ENCODE results near the gene PDGFC.
A peak's percentile ranks its signal among the peaks of the same experiment; 100 is the strongest.
"Not testable (repeated sequence)": the region's sequence is repeated elsewhere in the genome, so short reads cannot be mapped to it uniquely, and the experiment has no call there.

PDGFC gene

DNA sequence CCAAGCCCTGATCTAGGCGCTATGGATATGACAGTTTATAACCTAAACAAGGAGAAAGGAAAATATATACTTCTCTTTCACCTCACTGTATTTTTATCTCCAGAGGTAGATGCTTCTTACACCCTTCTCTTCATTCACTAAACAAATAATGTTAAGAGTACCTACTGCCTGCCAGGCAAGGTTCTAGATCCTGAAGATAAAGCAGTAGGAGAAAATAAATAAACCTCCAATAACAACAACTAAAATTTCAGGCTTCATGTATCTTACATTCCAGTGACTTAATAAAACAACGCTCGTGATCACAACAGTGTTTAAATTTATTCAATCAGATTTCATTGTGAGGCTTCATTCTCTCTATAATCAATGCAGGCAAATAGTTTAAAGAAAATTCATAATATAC lies 20.7 kb downstream of the PDGFC start:
- no peak for DNase-seq (ENCODE audit: low read depth in 2 of 2)

GRCh38 chr4:156950090-156950489 lies 21.5 kb downstream of the PDGFC start:
- no peak for DNase-seq (ENCODE audit: low read depth in 2 of 2)

DNA sequence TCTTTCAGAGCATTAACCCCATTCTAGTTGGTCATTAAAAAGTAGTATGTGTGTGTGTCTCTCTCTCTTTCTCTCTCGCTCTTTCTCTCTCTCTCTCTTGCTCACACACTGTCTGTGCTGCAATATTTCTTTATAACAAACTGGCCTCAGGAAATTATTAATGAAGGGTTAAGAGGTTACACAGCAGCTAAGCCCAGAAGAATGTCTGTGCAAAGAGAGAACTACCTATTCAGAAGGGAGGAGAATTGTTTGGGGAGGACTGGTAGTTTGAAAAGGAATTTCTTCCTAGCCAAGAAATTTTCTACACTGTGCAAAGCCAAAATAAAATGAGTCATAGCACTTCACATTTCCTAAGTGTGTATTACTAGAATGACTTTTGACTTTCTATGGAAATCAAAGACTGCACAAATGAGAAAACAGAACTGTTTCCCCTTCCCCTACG lies 22.2 kb downstream of the PDGFC start:
- peak; percentile 47 to 57 for DNase-seq (ENCODE audit: low read depth in 2 of 2)

- DNase-seq (ENCODE audit: low read depth in 2 of 2), result no peak
These were observed 22.9 kb downstream of the PDGFC start for GRCh38 chr4:156948738-156949137.

DNA sequence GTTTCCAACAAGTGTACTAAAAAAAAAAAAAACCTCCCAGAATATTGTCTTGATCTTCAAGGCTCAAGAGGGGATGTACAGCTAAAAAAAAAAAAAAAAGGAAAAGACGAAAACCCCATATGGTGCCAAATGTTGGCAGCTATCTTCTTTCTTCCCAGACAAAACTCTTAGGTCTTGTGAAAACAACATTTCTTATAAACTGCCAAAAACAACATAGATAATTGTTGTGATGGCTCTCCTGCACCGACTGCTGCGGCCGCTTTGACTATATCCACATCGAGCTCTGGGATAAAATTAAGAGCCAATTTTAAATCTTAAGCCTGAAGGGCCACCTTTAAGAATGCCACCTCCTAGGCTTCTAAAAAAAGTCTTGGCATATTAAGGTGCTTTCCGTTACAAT lies 23.5 kb downstream of the PDGFC start:
- DNase-seq (ENCODE audit: low read depth in 2 of 2), result no peak

DNA sequence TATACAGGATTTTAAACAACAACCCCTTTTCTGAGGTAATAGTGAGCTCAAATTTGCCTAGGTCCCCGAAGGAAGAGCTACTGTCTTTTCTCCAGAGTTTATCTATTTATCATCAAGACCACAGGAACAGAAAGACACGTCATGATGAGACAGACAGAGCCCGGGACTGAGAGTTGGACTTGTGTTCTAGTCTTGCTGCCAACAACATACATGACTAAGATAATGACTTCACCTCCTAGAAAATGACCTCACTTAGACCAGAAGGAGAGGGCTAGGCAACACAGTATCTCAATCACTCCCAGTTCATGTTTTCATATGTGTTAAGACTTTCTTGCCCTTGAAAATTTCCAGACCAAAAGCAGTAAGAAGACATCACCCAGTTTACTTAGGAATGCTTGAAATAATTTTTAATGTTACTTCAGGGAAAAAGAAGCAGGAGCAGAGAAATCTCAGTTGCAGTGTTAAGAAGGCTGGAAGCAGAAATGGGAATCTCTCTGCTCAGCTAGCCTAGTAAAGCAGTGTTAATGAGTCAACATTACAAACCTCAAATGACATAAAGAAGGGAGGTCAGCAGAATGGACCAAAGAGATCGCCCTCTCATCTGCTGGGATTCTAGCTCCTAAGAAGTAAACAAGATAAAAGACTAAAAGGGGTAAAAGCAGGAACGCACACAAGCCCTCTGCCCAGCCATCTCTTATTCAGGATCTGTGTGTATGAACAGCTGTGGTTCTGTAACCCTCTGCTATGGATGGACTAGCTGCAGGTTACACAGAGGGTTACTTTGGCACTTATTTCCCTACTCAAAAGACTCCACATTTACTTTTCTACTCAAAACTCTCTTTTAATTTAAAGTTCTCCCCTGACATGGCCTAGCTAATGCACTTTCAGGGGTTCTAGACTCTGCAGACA lies 24.8 kb downstream of the PDGFC start:
- DNase-seq (ENCODE audit: low read depth in 2 of 2), result peak; percentile 89

- no peak for DNase-seq (ENCODE audit: low read depth in 2 of 2)
These were observed 26.1 kb downstream of the PDGFC start for GRCh38 chr4:156945532-156945931.

GRCh38 chr4:156942991-156943390 lies 28.6 kb downstream of the PDGFC start:
- DNase-seq (ENCODE audit: low read depth in 2 of 2), result no peak

DNA sequence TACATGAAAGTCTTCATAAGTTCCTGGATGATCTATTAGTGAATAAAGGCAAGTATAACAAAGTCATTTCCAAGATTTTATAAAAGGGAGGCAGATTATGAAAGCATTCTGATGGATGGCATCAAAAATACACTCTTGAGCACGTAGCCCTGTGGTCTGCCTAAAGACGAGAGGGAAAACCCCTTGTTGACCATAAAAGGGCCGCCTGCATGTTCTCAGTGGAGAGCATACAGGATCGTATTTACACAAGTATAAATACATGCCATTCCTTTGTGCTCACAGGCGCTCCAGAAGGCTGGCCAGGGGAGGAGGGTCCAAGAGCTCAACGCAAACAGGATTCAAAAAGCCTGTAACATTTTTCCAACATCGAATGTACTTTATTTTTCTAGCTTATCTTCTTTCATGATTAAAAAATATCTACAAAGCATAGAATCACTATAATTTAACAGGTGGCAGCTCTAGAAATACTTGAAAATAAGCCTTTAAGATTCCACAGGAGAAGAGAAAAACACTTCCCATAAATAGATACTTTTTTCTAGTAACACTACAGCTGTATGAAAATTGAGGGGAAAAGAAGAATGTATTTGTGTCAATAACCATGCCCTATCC lies 29.6 kb downstream of the PDGFC start:
- peak; percentile 83 to 84 for DNase-seq (ENCODE audit: low read depth in 2 of 2)

- no peak for DNase-seq (ENCODE audit: low read depth in 2 of 2)
These were observed 31.8 kb downstream of the PDGFC start for GRCh38 chr4:156939801-156940200.

DNA sequence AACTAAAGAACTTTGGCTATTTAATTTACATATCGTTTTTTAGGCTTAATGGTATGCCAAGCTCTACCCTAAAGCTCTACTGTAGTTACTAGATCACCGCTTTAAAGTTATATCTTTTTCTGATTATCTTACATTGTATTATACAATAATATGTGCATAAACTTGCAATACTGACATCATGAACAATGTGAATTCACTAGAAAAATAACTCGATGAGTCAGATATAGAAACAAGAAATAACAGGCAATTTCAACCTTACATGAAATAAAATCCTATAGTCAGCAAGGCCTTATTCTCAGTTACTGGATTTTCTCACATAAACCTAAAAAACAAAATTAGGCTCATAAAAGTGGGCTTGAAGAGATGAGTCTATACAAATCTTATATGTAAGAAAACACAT lies 32.5 kb downstream of the PDGFC start:
- DNase-seq (ENCODE audit: low read depth in 2 of 2), result no peak

DNA sequence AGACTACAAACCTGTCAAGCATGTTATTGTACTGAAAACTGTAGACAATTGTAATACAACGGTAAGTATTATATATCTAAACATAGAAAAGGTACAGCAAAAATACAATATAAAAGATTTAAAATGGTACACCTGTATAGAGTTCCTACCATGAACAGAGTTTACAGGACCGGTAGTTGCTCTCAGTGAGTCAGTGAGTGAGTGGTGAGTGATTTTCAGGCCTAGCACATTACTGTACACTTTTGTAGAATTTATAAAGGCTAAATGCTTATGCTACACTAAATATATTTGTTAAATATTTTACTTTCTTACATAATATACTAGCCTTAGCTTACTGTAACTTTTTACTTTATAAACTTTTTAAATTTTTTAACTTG lies 37.4 kb downstream of the PDGFC start:
- no peak for DNase-seq (ENCODE audit: low read depth in 2 of 2)

DNA sequence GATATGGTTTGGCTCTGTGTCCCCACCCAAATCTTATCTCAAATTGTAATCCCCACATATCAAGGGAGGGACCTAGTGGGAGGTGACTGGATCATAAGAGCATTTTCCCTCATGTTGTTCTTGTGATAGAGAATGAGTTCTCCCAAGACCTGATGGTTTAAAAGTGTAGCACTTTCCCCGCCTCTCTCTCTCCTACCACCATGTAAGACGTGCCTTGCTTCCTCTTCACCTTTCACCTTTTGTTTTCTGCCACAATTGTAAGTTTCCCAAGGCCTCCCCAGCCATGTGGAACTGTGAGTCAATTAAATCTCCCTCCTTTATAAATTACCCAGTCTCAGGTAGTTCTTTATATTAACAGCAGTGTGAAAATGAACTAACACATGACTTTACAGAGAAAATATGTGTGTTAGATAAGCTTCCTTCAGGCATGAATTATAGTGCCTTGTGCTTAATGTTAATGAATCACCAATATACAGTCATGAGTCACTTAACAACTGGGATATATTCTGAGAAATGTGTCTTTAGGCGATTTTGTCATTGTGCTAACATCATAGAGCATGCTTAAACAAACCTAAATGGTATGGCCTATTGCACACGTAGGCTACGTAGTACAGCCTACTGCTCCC lies 37.9 kb downstream of the PDGFC start:
- DNase-seq (ENCODE audit: low read depth in 2 of 2), result peak; percentile 65 to 68

- DNase-seq (ENCODE audit: low read depth in 2 of 2), result not testable (repeated sequence)
These were observed 39.2 kb downstream of the PDGFC start for GRCh38 chr4:156932360-156932759.

DNA sequence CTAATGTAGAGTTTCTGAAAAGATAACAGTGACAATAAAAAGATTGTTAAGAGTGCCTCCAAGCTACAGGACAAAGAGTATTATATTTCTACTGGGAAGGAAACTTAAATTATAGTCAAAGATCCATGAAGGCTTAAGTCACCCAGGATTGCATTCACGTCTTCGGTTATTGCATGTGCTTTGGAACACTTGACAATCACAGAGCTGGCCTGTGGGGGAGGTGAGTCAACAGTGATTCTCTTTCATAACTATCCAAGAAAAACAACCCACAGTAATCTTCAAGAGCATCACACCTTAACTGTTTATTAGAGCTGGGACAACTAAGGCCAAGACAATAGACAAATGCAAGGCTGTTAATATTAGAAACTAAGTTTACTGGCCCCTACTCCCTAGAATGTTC lies 40.3 kb downstream of the PDGFC start:
- DNase-seq (ENCODE audit: low read depth in 2 of 2), result no peak

DNA sequence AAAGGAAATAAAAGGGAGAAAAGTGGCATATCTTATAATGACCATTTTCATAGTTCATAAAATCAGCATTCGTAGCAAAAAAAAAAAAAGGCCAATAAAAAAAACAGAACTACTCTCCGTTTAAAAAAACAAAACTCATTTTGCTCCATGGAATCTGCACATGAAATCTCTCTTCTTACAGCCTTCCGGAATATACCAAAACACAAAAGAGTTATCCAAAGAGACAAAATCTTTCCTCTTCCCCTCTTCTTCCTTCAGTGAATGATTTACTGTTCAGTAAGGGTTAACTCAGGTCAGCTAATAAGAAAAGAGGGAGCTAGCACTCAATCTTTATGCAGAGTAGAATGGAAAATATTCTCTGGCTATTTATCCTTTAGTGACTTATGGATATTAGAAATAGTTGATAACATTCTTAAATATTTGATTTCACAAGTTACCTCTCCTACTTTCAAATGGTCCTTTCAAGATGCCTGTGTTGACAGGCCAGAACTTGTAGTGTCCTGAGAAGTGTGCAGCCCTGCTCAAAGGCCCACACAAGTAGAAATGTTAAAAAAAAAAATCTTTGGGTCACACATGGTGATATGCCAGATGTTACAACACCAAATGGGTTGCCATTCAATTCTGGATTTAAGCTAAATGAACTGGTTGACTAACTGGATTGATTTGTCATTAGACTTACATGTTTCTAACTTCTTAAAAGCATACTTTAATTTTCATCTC lies 42.1 kb downstream of the PDGFC start:
- DNase-seq (ENCODE audit: low read depth in 2 of 2), result no peak

DNA sequence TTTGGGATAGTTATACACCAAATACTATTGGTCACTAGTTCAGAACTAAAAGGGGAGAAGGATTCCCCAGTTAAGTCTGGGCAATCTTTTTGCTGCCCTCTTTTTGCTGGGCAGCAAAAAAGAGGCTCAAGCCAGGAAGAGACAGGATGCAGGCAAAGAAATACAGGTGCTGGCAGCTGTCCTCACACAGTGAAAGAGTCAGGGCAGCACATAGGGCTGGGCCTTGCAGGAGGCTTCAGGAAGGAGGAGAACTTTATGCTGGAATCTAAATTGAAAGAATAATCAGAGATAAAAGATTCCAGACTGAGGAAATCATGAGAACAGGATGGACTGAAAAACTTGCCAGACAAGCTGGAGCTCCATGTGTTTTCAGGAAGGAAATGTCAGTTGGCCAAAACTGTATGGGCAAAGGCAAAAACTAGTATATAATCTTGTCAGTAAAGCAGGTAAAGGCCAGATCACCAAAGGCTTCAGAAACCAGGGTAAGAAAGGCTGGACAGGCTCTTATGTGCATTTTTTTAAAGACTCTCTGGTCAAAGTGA lies 46.8 kb downstream of the PDGFC start:
- no peak for DNase-seq (ENCODE audit: low read depth in 2 of 2)

GRCh38 chr4:156923525-156923924 lies 48.1 kb downstream of the PDGFC start:
- DNase-seq (ENCODE audit: low read depth in 2 of 2), result no peak

DNA sequence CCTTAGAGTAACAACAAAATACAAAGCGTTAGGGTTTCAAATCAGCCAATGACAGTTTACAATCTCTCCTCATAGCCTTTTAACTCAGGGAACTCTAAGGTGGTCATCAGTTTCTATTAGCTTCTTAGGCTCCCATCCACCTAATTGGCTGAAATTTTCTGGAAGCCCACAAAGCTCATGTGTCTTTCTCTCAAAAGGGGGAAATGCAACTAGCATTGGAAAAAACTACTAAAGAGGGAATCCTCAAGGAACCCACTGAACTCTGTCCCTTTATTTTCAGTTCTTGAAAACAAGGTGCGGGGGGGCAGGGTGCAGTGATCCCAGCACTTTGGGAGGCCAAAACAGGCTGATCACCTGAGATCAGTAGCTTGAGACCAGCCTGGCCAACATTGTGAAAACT lies 56.4 kb downstream of the PDGFC start:
- DNase-seq (ENCODE audit: low read depth in 2 of 2), result no peak

DNA sequence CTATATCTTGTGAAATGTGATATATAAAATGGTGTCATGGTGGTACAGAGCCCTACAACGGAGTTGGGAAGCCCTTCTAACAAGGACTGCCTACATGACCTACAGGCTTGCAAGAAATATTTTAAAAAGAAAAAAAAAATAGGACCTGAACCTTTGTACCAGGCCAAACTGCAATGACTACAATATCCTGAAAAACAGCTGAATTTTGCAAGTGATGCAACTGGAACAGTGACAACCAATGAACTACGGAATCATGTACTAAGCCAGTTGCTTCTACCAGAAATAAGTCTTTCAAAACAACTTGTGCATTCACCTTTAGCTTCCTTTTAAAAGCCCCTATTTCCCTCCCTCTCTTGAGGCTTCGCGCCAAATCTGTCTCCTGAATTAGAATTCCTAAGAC lies 58.4 kb downstream of the PDGFC start:
- no peak for DNase-seq (ENCODE audit: low read depth in 2 of 2)

- no peak for DNase-seq (ENCODE audit: low read depth in 2 of 2)
These were observed 62.6 kb downstream of the PDGFC start for GRCh38 chr4:156909010-156909409.

DNA sequence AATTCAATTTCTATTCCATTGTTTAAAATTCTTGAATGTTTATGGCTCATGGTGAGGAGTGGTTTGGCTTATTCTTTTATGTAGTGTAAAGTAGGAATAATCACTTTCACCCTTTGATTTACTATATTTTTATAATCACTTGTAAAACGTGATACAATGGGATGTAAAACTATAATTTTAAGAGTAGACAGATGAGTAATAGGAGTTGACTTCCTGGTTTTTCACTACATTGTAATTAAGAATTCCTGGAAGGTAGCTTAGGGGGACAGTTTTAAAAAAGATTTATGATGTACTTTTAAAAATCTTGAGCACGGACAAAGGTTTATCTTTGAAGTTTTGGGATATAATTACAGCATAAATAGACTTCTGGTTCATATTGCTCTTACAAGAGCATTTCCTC lies 65.3 kb downstream of the PDGFC start:
- no peak for DNase-seq (ENCODE audit: low read depth in 2 of 2)
